ENCODE data around the gene TUBB6.

TUBB6 gene

GRCh38 chr18:12373771-12374116 lies 65.7 kb downstream of the TUBB6 start:
- DNase-seq (ENCODE audit: extremely low read depth, low read depth), result no peak
- TF ChIP-seq CTCF (IDR thresholded peaks at IDR 0.05; ENCODE audit: low read depth, low read length), result no peak

- no peak for DNase-seq (ENCODE audit: extremely low read depth, low read depth)
- no peak for TF ChIP-seq CTCF (IDR thresholded peaks at IDR 0.05; ENCODE audit: low read depth, low read length)
Measured at GRCh38 chr18:12374401-12374800, 66.4 kb downstream of the TUBB6 start.

All from AG09319 (cell line).